ENCODE measurements around the gene DNMBP. TPM values are rescaled to one million over a fixed set of nuclear protein-coding genes. Genes with fewer than 3 reads are reported as not detected.

The DNMBP gene
- total RNA-seq, 2 donors from 2014 or later: 15.5 to 27.9 TPM

- H3K4me1 ChIP-seq (replicated peaks): no peaks in the 10 kb centered on the region
- 82% methylated on average over 4 of the region's 4 CpGs for WGBS
- intact Hi-C loops (cut with DNase I): no loop called here
- no peak for TF ChIP-seq CTCF (IDR thresholded peaks at IDR 0.05)
- no peak for TF ChIP-seq POLR2A (IDR thresholded peaks at IDR 0.05)
- no peak for TF ChIP-seq POLR2AphosphoS5 (IDR thresholded peaks at IDR 0.05)
- H3K9me3 ChIP-seq: no peaks in the 10 kb centered on the region
- no peak for DNase-seq (ENCODE audit: low spot score)
- no peaks in the 10 kb centered on the region for H3K27me3 ChIP-seq (replicated peaks; ENCODE audit: insufficient read depth)
- no peaks in the 10 kb centered on the region for H3K36me3 ChIP-seq
- no peak overlapping the region for H3K27ac ChIP-seq
- H3K4me3 ChIP-seq: no peak overlapping the region
These were observed 115.1 kb downstream of the DNMBP start for GRCh38 chr10:99894613-99895012.

GRCh38 chr10:99888622-99889021 is 121.1 kb downstream of the DNMBP start:
- H3K4me3 ChIP-seq: no peak overlapping the region
- no peaks in the 10 kb centered on the region for H3K36me3 ChIP-seq
- H3K27me3 ChIP-seq (replicated peaks; ENCODE audit: insufficient read depth): no peaks in the 10 kb centered on the region
- DNase-seq (ENCODE audit: low spot score): no peak
- no peak overlapping the region for H3K27ac ChIP-seq
- WGBS: 81% methylated on average over 4 of the region's 4 CpGs
- H3K4me1 ChIP-seq (replicated peaks): no peaks in the 10 kb centered on the region
- H3K9me3 ChIP-seq: no peaks in the 10 kb centered on the region
- TF ChIP-seq POLR2A (IDR thresholded peaks at IDR 0.05): no peak
- TF ChIP-seq CTCF (IDR thresholded peaks at IDR 0.05): no peak
- no peak for TF ChIP-seq POLR2AphosphoS5 (IDR thresholded peaks at IDR 0.05)
- intact Hi-C loops (cut with DNase I): no loop called here

DNA sequence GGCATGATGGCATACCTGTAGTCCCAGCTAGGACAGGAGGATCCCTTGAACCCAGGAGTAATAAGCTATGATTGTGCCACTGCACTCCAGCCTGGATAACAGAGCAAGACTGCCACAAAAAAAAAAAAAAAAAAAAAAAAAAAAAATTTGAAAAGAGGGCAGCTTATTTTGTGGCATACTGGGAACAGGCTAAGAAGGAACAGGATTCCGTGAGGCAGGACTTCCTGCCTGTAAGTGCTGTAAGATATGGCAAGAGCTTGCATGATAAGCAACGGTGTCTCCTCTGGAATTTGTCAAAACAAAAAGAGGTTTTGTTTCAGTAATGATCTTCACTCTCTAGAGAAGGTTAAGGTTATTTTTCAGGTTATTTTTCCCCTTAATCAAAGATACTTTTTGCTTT is 126.2 kb downstream of the DNMBP start:
- Histone ChIP-seq H3K4me3 (no peak overlapping the region), H3K27ac (no peak overlapping the region), H3K27me3 (replicated peaks; ENCODE audit: insufficient read depth) (no peaks in the 10 kb centered on the region), H3K9me3 (no peaks in the 10 kb centered on the region), H3K36me3 (no peaks in the 10 kb centered on the region), H3K4me1 (replicated peaks) (no peaks in the 10 kb centered on the region)
- 78% methylated on average over 2 of the region's 2 CpGs for WGBS
- no peak for DNase-seq (ENCODE audit: low spot score)
- no peak for TF ChIP-seq POLR2A (IDR thresholded peaks at IDR 0.05)
- TF ChIP-seq POLR2AphosphoS5 (IDR thresholded peaks at IDR 0.05): no peak
- no peak for TF ChIP-seq CTCF (IDR thresholded peaks at IDR 0.05)
- intact Hi-C loops (cut with DNase I): no loop called here

DNA sequence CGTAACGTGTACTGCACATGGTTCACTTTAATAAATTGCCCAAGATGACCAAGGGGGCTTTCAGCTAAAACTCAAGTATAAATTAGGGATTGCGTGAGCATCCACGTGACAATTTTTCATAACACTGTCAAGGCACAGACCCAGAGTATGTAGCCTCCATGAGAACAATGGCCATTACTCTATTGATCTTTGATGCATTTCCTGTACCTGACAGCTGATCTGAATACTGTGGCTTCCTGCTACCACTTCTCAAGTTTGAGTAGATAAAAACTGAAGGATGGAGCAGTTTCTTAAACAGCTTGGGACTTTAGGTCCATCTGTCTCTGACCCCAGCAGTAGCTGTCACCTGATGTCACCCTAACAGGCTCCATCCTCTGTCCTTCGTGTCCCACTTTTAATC is 128.4 kb downstream of the DNMBP start:
- no peak for DNase-seq (ENCODE audit: low spot score)
- intact Hi-C loops (cut with DNase I): no loop called here
- Histone ChIP-seq H3K4me3 (no peak overlapping the region), H3K27me3 (replicated peaks; ENCODE audit: insufficient read depth) (no peaks in the 10 kb centered on the region), H3K4me1 (replicated peaks) (no peaks in the 10 kb centered on the region), H3K9me3 (no peaks in the 10 kb centered on the region), H3K27ac (peak overlapping the region in 1 of 2 donors; percentile 15), H3K36me3 (peaks cover 0 to 2% of the 10 kb centered on the region in 2 donors)
- 94% methylated on average over 5 of the region's 5 CpGs for WGBS
- TF ChIP-seq CTCF (IDR thresholded peaks at IDR 0.05): no peak
- TF ChIP-seq POLR2A (IDR thresholded peaks at IDR 0.05): no peak
- TF ChIP-seq POLR2AphosphoS5 (IDR thresholded peaks at IDR 0.05): no peak

- H3K27ac ChIP-seq: peak overlapping the region; percentile 15
- H3K36me3 ChIP-seq: peaks cover 0 to 3% of the 10 kb centered on the region in 2 donors
- H3K4me3 ChIP-seq: no peak overlapping the region
- H3K27me3 ChIP-seq (replicated peaks; ENCODE audit: insufficient read depth): no peaks in the 10 kb centered on the region
- no peaks in the 10 kb centered on the region for H3K4me1 ChIP-seq (replicated peaks)
- no peaks in the 10 kb centered on the region for H3K9me3 ChIP-seq
- intact Hi-C loops (cut with DNase I): no loop called here
- TF ChIP-seq CTCF (IDR thresholded peaks at IDR 0.05) (no peak), POLR2AphosphoS5 (IDR thresholded peaks at IDR 0.05) (peak; percentile 7)
- WGBS: 65% methylated on average over 19 of the region's 19 CpGs
- DNase-seq (ENCODE audit: low spot score): no peak
These were observed 129.5 kb downstream of the DNMBP start for GRCh38 chr10:99880080-99880835.
